Measurements from ENCODE around the gene IQSEC1. TPM values are rescaled to one million over a fixed set of nuclear protein-coding genes. Genes with fewer than 3 reads are reported as not detected.

Gene IQSEC1
- total and polyA plus RNA-seq, 2 donors (not counting 3 experiments of a cell fraction or from before 2014, with no cell fraction given) = 5.2 to 18.0 TPM

DNA sequence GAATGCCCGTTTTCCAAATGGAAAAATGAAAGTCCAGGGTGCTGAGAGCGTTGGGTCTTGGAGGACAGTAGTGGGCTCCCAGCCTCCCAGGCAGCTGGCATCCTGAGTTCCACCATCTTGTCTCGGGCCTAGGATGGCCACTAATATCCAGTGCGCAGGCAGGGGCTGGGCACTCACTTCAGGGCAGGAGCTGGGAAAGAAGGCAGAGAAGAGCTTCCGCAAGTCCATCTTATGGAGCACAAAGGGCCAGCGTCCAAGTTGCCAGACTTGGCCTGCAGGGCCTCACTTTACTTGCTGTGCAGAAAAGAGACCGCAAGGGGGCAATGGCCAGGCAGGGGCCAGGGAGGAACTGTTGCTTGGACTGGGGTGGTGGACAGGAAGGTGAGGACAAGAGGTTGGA is 46.1 kb downstream of the IQSEC1 start:
- FAIRE-seq (no peak), DNase-seq (ENCODE audit: low read depth, low spot score) (no peak)
- no TSS peak for BruUV-seq (replicated peaks)
- Histone ChIP-seq H3K27ac (ENCODE audit: insufficient read depth, low read depth, low read length) (no peak overlapping the region), H3K9me3 (replicated peaks; ENCODE audit: control insufficient read depth, insufficient read depth, low read length) (no peaks in the 10 kb centered on the region), H3K4me3 (replicated peaks in 1 of 3; ENCODE audit: insufficient read depth in 1 of 3, low read depth in 1 of 3, low read length in 3 of 3) (no peak overlapping the region), H3K4me2 (ENCODE audit: insufficient read depth, low read length) (no peak overlapping the region), H3K36me3 (ENCODE audit: control insufficient read depth in 2 of 2, extremely low read depth in 1 of 2, insufficient read depth in 2 of 2, low read length in 2 of 2) (no peaks in the 10 kb centered on the region), H4K20me1 (replicated peaks; ENCODE audit: control insufficient read depth, extremely low read depth, insufficient read depth, low read length) (no peaks in the 10 kb centered on the region), H3K9me1 (replicated peaks; ENCODE audit: control insufficient read depth, extremely low read depth, insufficient read depth, low read length) (no peaks in the 10 kb centered on the region), H3K79me2 (ENCODE audit: control insufficient read depth, insufficient read depth, low read length) (no peaks in the 10 kb centered on the region), H3K9ac (replicated peaks; ENCODE audit: extremely low read depth, insufficient read depth, low read length) (no peak overlapping the region), H2AFZ (ENCODE audit: low read depth, low read length) (no peak overlapping the region), H3K4me1 (ENCODE audit: control insufficient read depth, extremely low read depth, insufficient read depth, low read length) (no peaks in the 10 kb centered on the region), H3K27me3 (ENCODE audit: control insufficient read depth in 2 of 2, insufficient read depth in 2 of 2, low read length in 2 of 2) (no peaks in the 10 kb centered on the region)
- dilution Hi-C loops (cut with MboI; ENCODE audit: extremely low pct_ligation_motif_present, low sequenced_read_pairs) (no loop called here), intact Hi-C loops (cut with micrococcal nuclease) (no loop called here)
- TF ChIP-seq CTCF (IDR thresholded peaks at IDR 0.05; ENCODE audit: extremely low read depth in 1 of 2, insufficient read depth in 1 of 2, low read depth in 1 of 2, low read length in 2 of 2) (peak in 1 of 2 donors; percentile 5), FOS (IDR thresholded peaks at IDR 0.05; ENCODE audit: borderline replicate concordance, insufficient read depth, low read length) (no peak)
- ChIA-PET CTCF (no interaction called here), POLR2A (no interaction called here)

- H3K9ac ChIP-seq (replicated peaks; ENCODE audit: extremely low read depth, insufficient read depth, low read length) = no peak overlapping the region
- no peaks in the 10 kb centered on the region for H3K9me3 ChIP-seq (replicated peaks; ENCODE audit: control insufficient read depth, insufficient read depth, low read length)
- TF ChIP-seq FOS (IDR thresholded peaks at IDR 0.05; ENCODE audit: borderline replicate concordance, insufficient read depth, low read length) = no peak
- no peak for TF ChIP-seq MYC (IDR thresholded peaks at IDR 0.05; ENCODE audit: low read depth, low read length)
- TF ChIP-seq CTCF (IDR thresholded peaks at IDR 0.05; ENCODE audit: extremely low read depth in 1 of 2, insufficient read depth in 1 of 2, low read depth in 1 of 2, low read length in 2 of 2) = no peak
- TF ChIP-seq, protein P1, sequence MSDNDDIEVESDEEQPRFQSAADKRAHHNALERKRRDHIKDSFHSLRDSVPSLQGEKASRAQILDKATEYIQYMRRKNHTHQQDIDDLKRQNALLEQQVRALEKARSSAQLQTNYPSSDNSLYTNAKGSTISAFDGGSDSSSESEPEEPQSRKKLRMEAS (IDR thresholded peaks at IDR 0.05; ENCODE audit: insufficient read depth, insufficient read length) = no peak
- no peak for TF ChIP-seq POLR2A (IDR thresholded peaks at IDR 0.05; ENCODE audit: low read depth, low read length)
- no peak for TF ChIP-seq EZH2 (IDR thresholded peaks at IDR 0.05; ENCODE audit: borderline replicate concordance, low read depth, low read length, severe bottlenecking)
- H4K20me1 ChIP-seq (replicated peaks; ENCODE audit: control insufficient read depth, extremely low read depth, insufficient read depth, low read length) = no peaks in the 10 kb centered on the region
- DNase-seq (ENCODE audit: low read depth, low spot score) (no peak), FAIRE-seq (no peak)
- intact Hi-C loops (cut with micrococcal nuclease) (no loop called here), dilution Hi-C loops (cut with MboI; ENCODE audit: extremely low pct_ligation_motif_present, low sequenced_read_pairs) (no loop called here)
- no peaks in the 10 kb centered on the region for H3K9me1 ChIP-seq (replicated peaks; ENCODE audit: control insufficient read depth, extremely low read depth, insufficient read depth, low read length)
- no peak overlapping the region for H3K4me3 ChIP-seq (replicated peaks in 1 of 3; ENCODE audit: insufficient read depth in 1 of 3, low read depth in 1 of 3, low read length in 3 of 3)
- H3K27ac ChIP-seq (ENCODE audit: insufficient read depth, low read depth, low read length) = no peak overlapping the region
- H3K27me3 ChIP-seq (ENCODE audit: control insufficient read depth in 2 of 2, insufficient read depth in 2 of 2, low read length in 2 of 2) = no peaks in the 10 kb centered on the region
- H3K36me3 ChIP-seq (ENCODE audit: control insufficient read depth in 2 of 2, extremely low read depth in 1 of 2, insufficient read depth in 2 of 2, low read length in 2 of 2) = no peaks in the 10 kb centered on the region
- H3K4me2 ChIP-seq (ENCODE audit: insufficient read depth, low read length) = no peak overlapping the region
- POLR2A ChIA-PET = no interaction called here
- CTCF ChIA-PET = no interaction called here
- H3K79me2 ChIP-seq (ENCODE audit: control insufficient read depth, insufficient read depth, low read length) = no peaks in the 10 kb centered on the region
- no peak overlapping the region for H2AFZ ChIP-seq (ENCODE audit: low read depth, low read length)
- no peaks in the 10 kb centered on the region for H3K4me1 ChIP-seq (ENCODE audit: control insufficient read depth, extremely low read depth, insufficient read depth, low read length)
- BruUV-seq (replicated peaks) = no TSS peak
Measured at GRCh38 chr3:13026534-13026933, 46.7 kb downstream of the IQSEC1 start.
